ENCODE measurements around the gene NWD2. TPM values are rescaled to one million over a fixed set of nuclear protein-coding genes. Genes with fewer than 3 reads are reported as not detected.
"Not testable (repeated sequence)": the region's sequence is repeated elsewhere in the genome, so short reads cannot be mapped to it uniquely, and the experiment has no call there.

NWD2 gene
- total RNA-seq = not detected in 2 replicates
- long read RNA-seq = 0 reads

GRCh38 chr4:37244583-37245390 is at the start of gene NWD2:
TSS of gene NWD2 (plus strand) at chr4:37244743. CDS start at chr4:37245068, 325 bp downstream.
- Mint-ChIP-seq H3K9me3 (ENCODE audit: unreplicated experiment) (no peaks in the 10 kb centered on the region), H3K4me3 (ENCODE audit: unreplicated experiment) (peak within 1 kb of the TSS; percentile 55), H3K36me3 (ENCODE audit: unreplicated experiment) (no peaks in the 10 kb centered on the region), H3K27ac (ENCODE audit: unreplicated experiment) (no peak within 1 kb of the TSS), H3K27me3 (ENCODE audit: unreplicated experiment) (peaks cover 52% of the 10 kb centered on the region), H3K4me1 (ENCODE audit: unreplicated experiment) (peaks cover 3% of the 10 kb centered on the region)
- no peak for TF ChIP-seq CTCF (IDR thresholded peaks at IDR 0.05)
- DNase-seq (ENCODE audit: extremely low spot score, unreplicated experiment) = no peak

- H3K27me3 Mint-ChIP-seq (ENCODE audit: unreplicated experiment) = no peaks in the 10 kb centered on the region
- H3K36me3 Mint-ChIP-seq (ENCODE audit: unreplicated experiment) = no peaks in the 10 kb centered on the region
- no peak for TF ChIP-seq CTCF (IDR thresholded peaks at IDR 0.05)
- H3K9me3 Mint-ChIP-seq (ENCODE audit: unreplicated experiment) = peaks cover 18% of the 10 kb centered on the region
- no peaks in the 10 kb centered on the region for H3K4me1 Mint-ChIP-seq (ENCODE audit: unreplicated experiment)
- H3K27ac Mint-ChIP-seq (ENCODE audit: unreplicated experiment) = no peak overlapping the region
- DNase-seq (ENCODE audit: extremely low spot score, unreplicated experiment) = no peak
- no peak overlapping the region for H3K4me3 Mint-ChIP-seq (ENCODE audit: unreplicated experiment)
Observed at GRCh38 chr4:37197899-37198298, 46.6 kb upstream of the NWD2 start.

- peaks cover 38% of the 10 kb centered on the region for H3K9me3 Mint-ChIP-seq (ENCODE audit: unreplicated experiment)
- not testable (repeated sequence) for DNase-seq (ENCODE audit: extremely low spot score, unreplicated experiment); H3K4me1 Mint-ChIP-seq (ENCODE audit: unreplicated experiment); H3K27me3 Mint-ChIP-seq (ENCODE audit: unreplicated experiment); H3K27ac Mint-ChIP-seq (ENCODE audit: unreplicated experiment); H3K4me3 Mint-ChIP-seq (ENCODE audit: unreplicated experiment); H3K36me3 Mint-ChIP-seq (ENCODE audit: unreplicated experiment)
Observed at GRCh38 chr4:37204740-37205139, 39.8 kb upstream of the NWD2 start.

GRCh38 chr4:37216209-37216608 is 28.3 kb upstream of the NWD2 start:
- Mint-ChIP-seq H3K27me3 (ENCODE audit: unreplicated experiment) (peaks cover 2% of the 10 kb centered on the region), H3K27ac (ENCODE audit: unreplicated experiment) (no peak overlapping the region), H3K36me3 (ENCODE audit: unreplicated experiment) (no peaks in the 10 kb centered on the region), H3K9me3 (ENCODE audit: unreplicated experiment) (no peaks in the 10 kb centered on the region), H3K4me1 (ENCODE audit: unreplicated experiment) (no peaks in the 10 kb centered on the region), H3K4me3 (ENCODE audit: unreplicated experiment) (no peak overlapping the region)
- TF ChIP-seq CTCF (IDR thresholded peaks at IDR 0.05) = no peak
- DNase-seq (ENCODE audit: extremely low spot score, unreplicated experiment) = no peak

- H3K27me3 Mint-ChIP-seq (ENCODE audit: unreplicated experiment) = peaks cover 2% of the 10 kb centered on the region
- H3K27ac Mint-ChIP-seq (ENCODE audit: unreplicated experiment) = no peak overlapping the region
- H3K4me3 Mint-ChIP-seq (ENCODE audit: unreplicated experiment) = no peak overlapping the region
- no peaks in the 10 kb centered on the region for H3K9me3 Mint-ChIP-seq (ENCODE audit: unreplicated experiment)
- no peaks in the 10 kb centered on the region for H3K36me3 Mint-ChIP-seq (ENCODE audit: unreplicated experiment)
- no peak for DNase-seq (ENCODE audit: extremely low spot score, unreplicated experiment)
- no peaks in the 10 kb centered on the region for H3K4me1 Mint-ChIP-seq (ENCODE audit: unreplicated experiment)
- TF ChIP-seq CTCF (IDR thresholded peaks at IDR 0.05) = no peak
Observed at GRCh38 chr4:37219242-37219641, 25.3 kb upstream of the NWD2 start.

Data from osteocyte (in vitro differentiated cells).